Measurements from ENCODE around the gene CCNL2.
A peak's percentile ranks its signal among the peaks of the same experiment; 100 is the strongest.
"Not testable (repeated sequence)": the region's sequence is repeated elsewhere in the genome, so short reads cannot be mapped to it uniquely, and the experiment has no call there.

The CCNL2 gene

GRCh38 chr1:1399187-1399871 lies at the start of gene CCNL2:
CCNL2 (minus strand) TSS chr1:1399335; CDS start chr1:1399306, 29 bp downstream.
- peak; percentile 96 for DNase-seq (ENCODE audit: low spot score)

GRCh38 chr1:1446631-1447030 lies 47.5 kb upstream of the CCNL2 start:
- not testable (repeated sequence) for DNase-seq (ENCODE audit: low spot score)

- no peak for DNase-seq (ENCODE audit: low spot score)
Observed at GRCh38 chr1:1442069-1442770, 43.1 kb upstream of the CCNL2 start.

GRCh38 chr1:1441002-1441888 lies 42.1 kb upstream of the CCNL2 start:
- no peak for DNase-seq (ENCODE audit: low spot score)

GRCh38 chr1:1440262-1441001 lies 41.3 kb upstream of the CCNL2 start:
- DNase-seq (ENCODE audit: low spot score) = no peak

GRCh38 chr1:1439546-1440261 lies 40.6 kb upstream of the CCNL2 start:
- DNase-seq (ENCODE audit: low spot score) = no peak

- DNase-seq (ENCODE audit: low spot score) = no peak
Observed at GRCh38 chr1:1438531-1439381, 39.6 kb upstream of the CCNL2 start.

- no peak for DNase-seq (ENCODE audit: low spot score)
Observed at GRCh38 chr1:1437904-1438376, 38.8 kb upstream of the CCNL2 start.

GRCh38 chr1:1437033-1437903 lies 38.1 kb upstream of the CCNL2 start:
- DNase-seq (ENCODE audit: low spot score) = no peak

- no peak for DNase-seq (ENCODE audit: low spot score)
Observed at GRCh38 chr1:1436630-1437032, 37.5 kb upstream of the CCNL2 start.

GRCh38 chr1:1435911-1436629 lies 36.9 kb upstream of the CCNL2 start:
- no peak for DNase-seq (ENCODE audit: low spot score)

- peak; percentile 77 for DNase-seq (ENCODE audit: low spot score)
Observed at GRCh38 chr1:1435106-1435903, 36.2 kb upstream of the CCNL2 start, which contains the start of gene VWA1. VWA1 (plus strand) TSS chr1:1435690; CDS start chr1:1435749, 59 bp downstream.

GRCh38 chr1:1434824-1435105 lies 35.6 kb upstream of the CCNL2 start:
- no peak for DNase-seq (ENCODE audit: low spot score)

GRCh38 chr1:1434131-1434823 lies 35.1 kb upstream of the CCNL2 start:
- DNase-seq (ENCODE audit: low spot score) = peak; percentile 83

GRCh38 chr1:1433804-1434130 lies 34.6 kb upstream of the CCNL2 start:
- no peak for DNase-seq (ENCODE audit: low spot score)

- peak; percentile 86 for DNase-seq (ENCODE audit: low spot score)
Observed at GRCh38 chr1:1432951-1433803, 34.0 kb upstream of the CCNL2 start.

Measured in putamen (tissue), 1 donor.